SKM-1 (cell line): ENCODE results near the gene PTPRC.

Experiments used
- DNase-seq: peaks from one replicate; lab custom pipeline; 2025; ENCODE audit not compliant: unreplicated experiment; lab: John Stamatoyannopoulos, UW

Gene PTPRC

DNA sequence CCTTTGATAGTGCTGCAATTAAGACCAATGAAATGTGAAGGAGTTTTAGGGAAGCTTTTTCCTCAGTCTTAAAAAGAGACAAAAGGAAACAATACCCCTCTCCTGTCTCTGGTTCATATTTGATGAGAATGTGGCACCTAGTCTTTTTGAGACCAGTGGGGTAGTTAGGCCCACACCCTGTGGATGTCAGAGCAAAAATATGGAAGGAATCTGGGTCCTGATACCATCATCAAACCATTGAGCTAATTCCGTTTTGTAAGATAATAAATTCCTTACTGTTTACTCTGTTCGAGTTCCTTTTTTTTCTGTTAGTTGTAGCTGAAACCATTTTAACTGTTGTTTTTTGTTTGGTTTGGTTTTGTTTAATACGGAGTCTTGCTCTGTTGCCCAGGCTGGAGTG lies 33.3 kb downstream of the PTPRC start:
- no peak for DNase-seq

DNA sequence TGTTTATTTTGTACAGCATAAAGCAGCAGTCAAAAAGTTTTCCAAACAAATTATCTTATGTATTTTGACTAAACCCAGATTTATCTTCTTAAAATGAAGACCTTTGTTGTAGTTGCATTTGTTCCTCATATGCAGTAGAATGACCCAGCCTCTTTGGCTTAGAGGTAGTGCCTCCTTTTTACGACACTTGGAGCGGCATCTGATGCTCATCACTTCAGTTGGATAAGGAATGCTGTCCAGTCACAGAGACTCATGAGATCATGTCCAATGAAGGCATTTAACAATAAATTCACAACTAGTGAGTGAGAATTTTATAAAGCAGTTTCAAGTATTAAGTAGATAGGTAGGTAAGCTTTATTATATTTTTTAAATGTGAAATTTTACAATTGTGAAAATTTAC lies 35.2 kb downstream of the PTPRC start:
- DNase-seq, result no peak

DNA sequence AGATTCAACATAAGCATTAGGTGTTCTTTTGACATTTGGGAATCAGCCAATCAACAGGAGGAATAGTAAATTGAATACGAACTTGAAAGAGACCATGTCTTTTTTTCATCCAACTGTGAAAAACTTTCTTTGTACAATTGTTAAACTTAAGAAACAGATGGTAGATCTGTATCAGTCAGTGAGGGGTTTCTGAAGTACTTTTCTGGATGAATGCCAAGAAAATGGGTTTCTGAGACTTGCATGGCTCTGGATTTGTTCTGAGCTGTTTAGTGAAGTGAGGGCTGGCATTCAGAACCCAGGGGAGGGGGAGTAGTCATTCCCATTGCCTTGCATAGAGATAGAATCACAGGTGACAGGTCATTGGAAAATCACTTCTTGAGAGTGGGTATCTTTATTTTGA lies 37.4 kb downstream of the PTPRC start:
- no peak for DNase-seq

DNA sequence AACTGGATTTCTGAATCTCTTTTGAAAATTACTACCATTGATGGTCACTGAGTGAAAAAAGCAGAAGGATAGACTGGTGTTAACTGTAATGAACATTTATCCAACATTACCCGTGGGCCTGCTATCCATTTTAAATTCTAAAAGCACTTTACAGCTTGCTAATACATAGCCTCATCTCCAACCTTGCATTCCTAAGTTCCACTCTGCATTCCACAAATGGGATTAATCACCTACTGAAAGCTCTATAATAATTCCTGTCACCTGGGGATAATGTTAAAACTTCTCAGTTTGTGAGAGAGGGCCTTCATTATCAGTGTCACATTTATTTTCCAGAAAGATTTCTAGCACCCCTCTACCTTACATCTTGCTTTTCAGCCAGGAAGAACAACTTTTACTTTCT lies 38.2 kb downstream of the PTPRC start:
- no peak for DNase-seq

DNA sequence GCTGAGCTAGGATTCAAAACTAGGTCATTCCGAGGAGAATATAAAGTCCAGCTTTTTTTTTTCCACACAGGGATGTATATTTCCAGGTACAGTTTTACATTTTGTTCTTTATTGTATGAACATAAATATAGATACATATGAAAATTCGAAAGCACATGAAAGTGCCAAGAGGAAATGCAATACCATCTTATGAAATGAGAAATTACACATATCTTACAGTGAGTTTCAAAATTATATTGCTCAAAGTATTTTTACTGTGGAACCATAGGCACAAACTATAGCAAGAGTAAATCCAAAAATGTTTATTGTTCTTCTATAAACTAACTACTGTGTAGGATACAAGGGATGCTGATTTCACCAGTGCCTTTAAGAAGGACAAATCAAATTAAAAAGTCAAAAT lies 39.0 kb downstream of the PTPRC start:
- no peak for DNase-seq

DNA sequence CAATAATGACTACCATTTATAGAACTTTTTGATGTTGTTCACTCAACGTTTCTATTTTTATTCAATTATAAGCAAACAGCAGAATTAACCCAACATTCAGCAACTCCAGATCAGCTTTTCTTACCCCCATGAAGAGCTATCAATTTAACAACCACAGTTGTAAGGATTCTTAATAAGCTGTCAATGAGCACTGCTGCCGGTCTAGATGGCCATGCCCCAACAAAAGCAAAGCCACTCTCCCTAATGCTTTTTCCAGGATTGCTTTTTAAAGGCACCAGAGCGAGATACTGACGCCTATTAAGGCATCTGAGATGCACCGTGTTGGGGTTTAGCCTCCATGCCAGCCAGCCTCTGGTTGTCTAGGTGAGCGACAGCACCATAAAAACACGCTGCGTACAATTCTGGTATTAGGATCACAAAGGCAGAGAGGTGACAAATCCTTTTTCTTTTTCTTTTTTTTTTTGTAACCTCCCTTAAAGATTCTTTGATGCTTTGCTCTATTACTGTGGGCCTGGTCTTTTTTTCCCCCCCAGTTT lies 39.5 kb downstream of the PTPRC start:
- DNase-seq, result no peak

DNA sequence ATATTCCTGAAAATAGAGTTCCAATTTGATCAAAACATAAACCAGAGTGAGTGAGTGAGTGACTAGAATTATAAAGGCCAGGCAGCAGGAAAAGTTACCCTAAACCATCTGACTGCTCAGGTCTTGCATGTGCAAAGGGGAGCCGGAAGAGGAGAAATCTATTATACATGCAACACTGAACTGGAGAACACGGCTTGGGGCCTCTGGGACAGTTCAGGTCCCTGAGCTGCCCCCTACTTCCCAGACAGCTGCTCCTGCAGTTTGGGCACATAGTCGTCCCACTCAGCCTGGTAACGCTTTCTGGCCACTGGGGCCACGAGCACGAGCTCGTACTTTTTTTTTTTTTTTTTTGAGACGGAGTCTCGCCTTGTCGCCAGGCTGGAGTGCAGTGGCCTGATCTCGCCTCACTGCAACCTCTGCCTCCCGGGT lies 40.1 kb downstream of the PTPRC start:
- no peak for DNase-seq

DNA sequence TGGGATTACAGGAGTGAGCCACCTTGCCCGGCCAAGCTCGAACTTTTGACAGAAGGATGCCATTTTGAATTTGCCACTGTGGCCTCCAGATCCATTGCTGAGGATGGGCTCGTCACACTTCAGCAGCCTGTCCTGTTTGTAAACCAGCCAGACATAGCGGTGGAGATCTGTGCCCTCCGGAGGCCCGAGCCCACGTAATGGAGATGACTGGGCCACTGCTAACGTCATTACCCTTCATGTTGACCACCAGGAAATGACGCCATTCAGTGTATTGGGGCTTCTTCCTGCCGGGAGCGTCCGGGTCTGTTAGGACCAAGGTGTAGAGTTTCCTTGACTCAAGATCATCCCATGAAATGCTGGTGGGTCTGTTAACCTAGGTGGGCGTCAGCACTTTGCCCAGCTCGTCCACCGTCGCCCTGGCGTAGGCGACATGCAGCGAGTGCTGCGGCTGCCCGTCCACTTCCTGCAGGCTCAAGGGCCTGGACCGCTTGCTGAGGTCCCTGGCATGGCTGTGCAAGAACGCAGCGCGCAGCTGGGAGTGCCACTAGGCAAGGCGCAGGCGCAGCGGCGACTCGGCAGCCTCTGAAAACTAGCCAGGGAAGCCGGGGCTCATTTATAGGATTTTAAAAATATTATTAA lies 40.8 kb downstream of the PTPRC start:
- no peak for DNase-seq

DNA sequence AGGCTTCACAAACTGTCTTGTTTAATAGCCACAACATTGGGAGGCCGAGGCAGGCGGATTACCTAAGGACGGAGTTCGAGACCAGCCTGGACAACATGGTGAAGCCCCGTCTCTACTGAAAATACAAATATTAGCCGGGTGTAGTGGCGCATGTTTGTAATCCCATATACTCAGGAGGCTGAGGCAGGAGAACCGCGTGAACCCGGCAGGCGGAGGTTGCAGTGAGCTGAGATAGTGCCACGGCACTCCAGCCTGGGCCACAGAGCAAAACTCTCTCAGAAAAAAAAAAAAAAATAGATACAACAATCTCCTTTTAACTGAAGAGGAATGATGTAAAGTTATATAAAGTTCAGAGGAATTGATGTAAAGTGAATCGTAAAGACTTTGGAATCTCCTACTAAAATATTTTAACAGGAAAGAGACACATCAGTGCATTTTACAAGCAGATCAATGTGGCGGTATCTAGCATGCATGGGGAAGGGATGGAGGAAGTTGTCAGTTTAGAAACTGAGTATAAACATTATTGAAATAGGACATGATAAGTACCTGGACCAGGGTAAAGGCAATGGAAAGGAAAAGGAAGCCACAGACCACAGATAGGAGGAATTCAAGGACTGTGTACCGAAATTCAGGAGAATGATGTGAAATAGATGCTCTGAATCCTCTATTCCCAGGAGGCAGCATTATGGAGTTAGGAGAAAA lies 41.5 kb downstream of the PTPRC start:
- peak; percentile 33 for DNase-seq

DNA sequence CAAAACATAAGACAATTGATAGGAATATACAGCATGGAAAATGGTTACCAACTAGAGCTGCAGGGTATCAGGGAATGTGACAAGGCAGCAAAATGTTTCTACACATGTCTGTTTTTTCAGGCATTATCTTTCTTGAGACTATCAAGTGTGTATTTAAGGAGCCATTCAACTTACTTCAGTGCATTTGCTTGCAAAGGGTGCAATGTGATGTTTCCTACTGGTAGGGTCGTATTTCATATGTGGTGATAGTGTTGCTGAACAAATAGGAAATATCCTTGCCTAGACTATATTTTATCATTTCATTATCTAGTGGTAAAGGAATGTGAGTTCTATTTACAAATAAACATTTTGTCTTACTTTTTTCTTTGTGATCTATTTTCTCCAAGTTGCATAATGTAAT lies 42.4 kb downstream of the PTPRC start:
- DNase-seq, result peak; percentile 40

DNA sequence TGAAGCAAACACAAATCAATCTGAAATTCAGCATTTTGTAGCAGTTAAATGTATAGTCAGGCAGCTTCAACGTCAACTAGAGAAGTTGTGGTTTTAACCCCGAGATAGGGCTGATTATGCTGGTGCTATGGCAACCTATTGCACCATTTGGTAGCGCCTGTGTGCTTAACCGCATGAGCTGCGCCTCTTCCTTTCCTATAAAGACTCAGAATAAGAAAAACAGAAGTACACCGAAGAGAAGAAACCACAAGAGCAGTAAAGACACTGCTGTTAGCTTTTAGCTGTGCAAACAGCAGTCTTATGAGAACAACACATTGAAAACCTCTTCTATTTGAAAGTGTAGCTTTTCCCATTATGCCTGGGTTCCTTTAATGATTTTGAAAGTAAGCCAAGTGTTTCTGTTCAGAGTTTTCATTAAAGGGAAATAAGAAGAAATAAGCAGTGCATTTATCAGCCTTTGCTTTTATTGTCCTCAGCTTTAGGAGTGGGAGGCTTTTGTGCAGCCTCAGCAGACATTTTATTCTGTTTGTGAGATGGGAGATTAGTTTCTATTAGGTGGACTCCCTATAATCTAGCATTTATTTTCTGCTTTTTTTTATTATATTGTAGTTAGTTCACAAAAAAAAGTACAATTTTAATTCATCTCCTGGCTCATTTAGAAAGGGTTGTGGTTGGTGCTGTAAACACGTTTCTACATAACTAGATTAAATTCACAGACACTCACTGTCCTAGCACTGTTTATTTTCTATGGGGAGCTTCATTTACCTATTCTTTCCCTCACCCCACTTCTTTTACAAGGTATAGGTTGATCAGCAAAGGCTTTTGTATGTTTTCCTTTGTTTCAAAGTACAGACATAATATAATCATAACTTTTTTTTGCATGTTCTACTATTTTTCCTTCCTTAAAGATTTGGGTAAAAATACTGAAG lies 43.3 kb downstream of the PTPRC start:
- DNase-seq, result peak; percentile 100

DNA sequence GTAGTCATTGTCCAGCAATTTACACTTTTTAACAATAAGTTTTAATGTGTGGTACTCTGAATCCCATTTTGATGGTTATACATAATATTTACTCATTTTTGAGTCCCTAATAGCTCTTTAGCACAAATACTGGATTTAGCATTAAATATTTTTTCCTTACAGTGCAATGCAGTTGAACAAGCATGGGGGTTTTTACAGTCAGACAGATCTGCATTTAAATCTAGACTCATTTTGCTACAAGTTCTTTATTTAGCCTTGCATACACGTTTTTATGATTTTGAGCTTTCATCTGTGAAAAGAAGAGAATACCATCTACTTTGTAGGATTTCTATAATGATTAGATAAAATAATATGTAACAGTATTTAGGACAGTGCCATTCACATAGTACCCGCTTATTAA lies 44.0 kb downstream of the PTPRC start:
- no peak for DNase-seq

DNA sequence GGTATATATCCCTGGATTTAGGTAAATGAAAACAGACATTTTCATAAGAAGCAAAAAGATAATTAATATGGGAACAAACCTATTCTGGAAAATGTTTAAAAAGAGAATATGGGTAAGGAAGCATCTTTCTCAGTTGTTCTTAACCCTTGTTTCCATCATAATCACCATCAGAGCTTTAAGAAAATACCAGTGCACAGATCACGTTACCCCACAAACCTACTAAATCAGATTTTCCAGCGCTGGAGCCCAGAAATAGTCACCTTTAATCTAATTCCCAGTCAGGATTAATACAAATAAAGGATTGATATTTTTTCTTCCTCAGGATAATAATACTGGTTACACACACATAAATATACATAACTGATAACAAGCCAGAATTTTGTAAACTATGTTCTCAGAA lies 44.6 kb downstream of the PTPRC start:
- DNase-seq, result no peak

DNA sequence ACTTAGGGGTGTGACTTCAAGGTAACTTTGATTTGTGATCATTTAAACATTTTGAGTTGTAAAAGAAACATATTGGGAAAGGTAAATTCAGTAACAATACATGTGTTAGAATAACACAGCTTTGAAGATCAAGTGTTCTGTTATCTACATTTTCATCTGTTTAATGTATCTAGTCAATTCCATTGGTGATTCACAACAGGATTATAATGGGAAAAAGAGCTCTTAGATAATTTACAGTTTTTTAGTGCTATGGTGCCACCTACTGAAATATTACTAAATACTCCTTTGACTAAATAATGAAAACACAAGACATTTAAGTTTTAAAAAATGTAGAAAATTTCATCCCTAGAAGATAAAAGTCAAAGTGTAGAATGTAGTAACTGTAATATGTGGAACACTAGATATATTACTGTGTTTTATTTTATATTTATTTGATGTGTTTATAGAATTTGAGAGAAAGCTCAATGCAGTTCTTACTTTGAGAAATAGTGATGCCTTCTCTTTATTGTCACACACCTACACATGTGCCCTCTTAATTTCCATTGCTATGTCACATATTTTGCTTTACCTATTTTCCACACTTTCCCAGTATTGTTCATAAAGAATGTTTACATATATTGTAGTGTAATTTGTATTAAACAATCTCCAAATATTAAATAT lies 47.4 kb downstream of the PTPRC start:
- DNase-seq, result peak; percentile 15

DNA sequence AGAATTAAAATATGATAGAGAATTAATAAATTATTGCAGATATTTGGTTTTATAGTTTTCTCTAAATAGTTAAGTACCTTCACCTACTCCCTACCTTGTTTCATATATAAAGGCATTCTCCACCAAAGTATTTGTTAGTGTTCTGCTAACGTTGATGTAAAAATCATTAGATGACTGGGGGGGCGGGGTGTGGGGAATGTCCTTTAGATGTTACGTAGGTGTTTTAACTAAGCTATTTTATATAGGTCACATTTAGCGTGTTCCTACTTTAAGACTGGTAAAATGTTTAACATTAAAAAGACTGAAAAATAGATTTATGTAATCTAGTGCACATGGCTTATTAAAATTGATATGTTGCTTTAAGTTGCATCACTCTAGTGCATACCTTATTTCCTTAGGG lies 48.6 kb downstream of the PTPRC start:
- no peak for DNase-seq

DNA sequence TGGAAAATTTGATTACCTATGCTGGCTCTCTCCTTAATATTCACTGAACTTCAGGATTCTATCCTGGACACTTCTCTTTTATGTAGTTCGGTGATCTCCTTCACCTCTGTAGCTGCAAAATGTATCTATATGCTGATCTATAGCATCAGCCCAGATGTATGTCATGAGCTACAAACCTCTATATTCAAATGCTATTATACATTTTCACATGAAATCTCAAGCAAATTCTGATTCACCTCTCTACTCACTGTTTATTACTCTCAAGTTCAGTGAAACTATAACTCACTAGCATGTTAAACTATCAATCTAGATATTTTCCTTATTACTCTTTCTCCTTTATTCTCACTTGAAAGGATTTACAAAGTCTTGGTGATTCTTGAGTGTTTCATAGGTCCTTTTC lies 52.2 kb downstream of the PTPRC start:
- DNase-seq, result no peak

DNA sequence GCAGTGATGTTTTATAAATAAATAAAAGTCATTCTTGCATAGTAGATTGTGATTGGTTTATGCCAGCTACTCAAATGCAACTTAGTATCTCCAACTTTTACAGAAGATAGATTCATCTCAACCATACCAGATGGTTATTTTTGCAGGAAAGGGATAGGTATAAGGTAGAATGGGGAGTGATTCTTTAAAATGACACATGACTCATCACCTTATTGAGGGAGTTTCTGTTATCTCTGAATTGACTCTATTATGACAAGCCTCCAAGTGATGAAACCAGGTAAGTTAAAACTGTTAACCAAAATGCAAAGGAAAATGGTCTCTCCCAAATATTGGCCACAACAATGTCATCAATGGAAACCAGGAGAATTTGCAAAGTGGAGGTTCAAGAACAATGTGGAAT lies 54.5 kb downstream of the PTPRC start:
- no peak for DNase-seq

DNA sequence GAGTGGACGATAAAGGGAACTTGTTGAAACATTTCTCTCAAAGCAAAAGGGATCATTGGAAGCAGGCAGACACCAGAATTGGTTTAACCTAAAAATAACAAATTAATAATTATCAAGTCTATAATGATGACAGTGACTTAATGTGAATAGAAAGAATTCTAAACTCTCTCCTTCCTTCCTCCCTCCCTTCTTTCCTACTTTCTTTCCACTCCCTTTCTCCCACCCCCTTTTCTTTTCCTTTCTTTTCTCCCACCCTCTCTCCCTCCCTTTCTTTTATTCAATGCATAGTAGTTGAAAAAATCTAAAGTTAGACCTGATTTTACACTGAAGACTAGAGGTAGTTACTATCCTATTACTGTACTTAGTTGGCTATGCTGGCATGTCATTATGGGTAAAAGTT lies 55.7 kb downstream of the PTPRC start:
- no peak for DNase-seq

DNA sequence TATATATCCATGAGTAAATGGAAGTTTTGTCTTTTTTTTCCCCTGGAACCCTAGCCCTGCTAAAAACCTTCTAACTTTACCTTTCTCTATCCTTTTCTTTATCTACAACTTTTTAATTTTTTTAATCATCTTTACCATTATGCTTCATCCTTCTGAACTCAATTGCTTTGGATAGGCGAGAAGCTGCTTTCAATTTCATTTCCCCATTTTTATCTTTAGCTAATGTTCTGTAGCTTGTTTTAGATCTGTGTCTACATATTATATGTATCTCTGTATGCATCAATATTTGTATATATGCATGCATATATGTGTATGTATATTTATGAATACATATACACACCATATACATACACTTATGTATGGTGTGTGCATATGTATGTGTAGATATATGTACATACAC lies 57.4 kb downstream of the PTPRC start:
- DNase-seq, result no peak

DNA sequence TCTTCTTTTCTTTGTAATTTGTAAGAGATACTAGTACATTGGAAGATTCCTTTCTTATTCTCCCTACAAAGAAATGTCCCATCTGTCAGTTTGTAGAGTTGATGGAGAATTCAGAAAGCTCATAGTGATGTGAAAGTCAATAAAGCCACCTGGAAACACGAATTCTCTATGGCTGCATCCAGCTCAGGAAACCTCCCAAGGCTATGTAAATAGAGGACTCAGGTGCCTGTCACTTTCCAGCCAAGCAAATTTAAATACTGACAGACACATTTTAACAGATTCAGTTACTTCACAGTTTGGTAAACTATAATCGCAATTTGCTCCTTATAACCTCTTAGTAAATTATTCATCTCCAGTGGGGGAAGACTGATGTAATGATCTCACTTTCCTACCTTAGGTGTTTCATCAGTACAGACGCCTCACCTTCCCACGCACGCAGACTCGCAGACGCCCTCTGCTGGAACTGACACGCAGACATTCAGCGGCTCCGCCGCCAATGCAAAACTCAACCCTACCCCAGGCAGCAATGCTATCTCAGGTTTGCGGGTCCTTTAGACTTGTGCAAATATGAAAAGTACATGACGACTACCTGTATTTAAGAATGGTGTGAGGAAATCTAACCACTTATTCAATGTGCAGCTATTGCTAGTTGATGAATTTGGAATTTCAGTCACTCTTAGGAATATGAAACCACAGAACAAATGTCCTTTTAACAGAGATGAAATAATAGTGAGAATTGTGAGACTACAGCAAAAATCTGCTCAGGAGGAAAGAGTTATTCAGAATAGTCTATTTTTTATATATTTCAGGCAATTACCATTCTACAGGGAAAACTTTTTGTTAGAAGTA lies 60.6 kb downstream of the PTPRC start:
- no peak for DNase-seq
